ENCODE results near the gene LCNL1.
A peak's percentile ranks its signal among the peaks of the same experiment; 100 is the strongest.

LCNL1 gene

GRCh38 chr9:136982232-136983051 is at the start of gene LCNL1:
Gene LCNL1 (plus strand): TSS chr9:136982993. CDS start chr9:136983587, 594 bp downstream.
- DNase-seq, result no peak

GRCh38 chr9:136934277-136934676 is 48.5 kb upstream of the LCNL1 start:
- DNase-seq, result no peak

- no peak for DNase-seq
Observed at GRCh38 chr9:136935651-136936050, 47.1 kb upstream of the LCNL1 start.

- DNase-seq, result no peak
Observed at GRCh38 chr9:136936645-136937170, 46.1 kb upstream of the LCNL1 start.

- DNase-seq, result no peak
Observed at GRCh38 chr9:136937186-136938001, 45.4 kb upstream of the LCNL1 start.

- no peak for DNase-seq
Observed at GRCh38 chr9:136939431-136939995, 43.3 kb upstream of the LCNL1 start.

- no peak for DNase-seq
Observed at GRCh38 chr9:136939996-136940525, 42.7 kb upstream of the LCNL1 start.

- DNase-seq, result no peak
Observed at GRCh38 chr9:136940526-136941230, 42.1 kb upstream of the LCNL1 start.

- no peak for DNase-seq
Observed at GRCh38 chr9:136941231-136942111, 41.3 kb upstream of the LCNL1 start.

- no peak for DNase-seq
Observed at GRCh38 chr9:136942112-136942880, 40.5 kb upstream of the LCNL1 start.

GRCh38 chr9:136942881-136943230 is 39.9 kb upstream of the LCNL1 start:
- DNase-seq, result no peak

- no peak for DNase-seq
Observed at GRCh38 chr9:136943291-136944211, 39.2 kb upstream of the LCNL1 start.

GRCh38 chr9:136944212-136944518 is 38.6 kb upstream of the LCNL1 start:
- peak in 1 of 2 experiments; percentile 65 for DNase-seq

- DNase-seq, result peak; percentile 87 to 89
Observed at GRCh38 chr9:136944519-136945332, 38.1 kb upstream of the LCNL1 start, which contains the start of the genes C8G and FBXW5. Gene C8G (plus strand): TSS chr9:136945243. CDS start chr9:136945321, 78 bp downstream. Gene FBXW5 (minus strand): TSS chr9:136944738. CDS start chr9:136944083, 655 bp downstream.

- DNase-seq, result no peak
Observed at GRCh38 chr9:136945333-136946227, 37.2 kb upstream of the LCNL1 start.

GRCh38 chr9:136946228-136947027 is 36.4 kb upstream of the LCNL1 start:
- DNase-seq, result no peak
